Pancreas (tissue), 10 donors: ENCODE measurements around the gene ZFP36. TPM values are rescaled to one million over a fixed set of nuclear protein-coding genes. Genes with fewer than 3 reads are reported as not detected.
A peak's percentile ranks its signal among the peaks of the same experiment; 100 is the strongest.

Source experiments
- ATAC-seq, 4 donors: fragments of 200-7000 bp; cut with Tn5 transposase; one replicate each; pipeline versions ENCODE4 v1.8.0 to v1.9.1; 2020; ENCODE audit warnings: mild to moderate bottlenecking in 4 of 4, moderate library complexity in 4 of 4
- DNase-seq, 6 donors: peaks; one replicate each; pipeline ENCODE4 v3.0.0-alpha.2; 2020
- FAIRE-seq: peaks from 2 replicates; lab custom pipeline; 2012; peaks lifted over from hg19 to GRCh38; lab: Jason Lieb, UNC
- H3K27ac ChIP-seq, 4 donors: fragments of 200-600 bp; sonication (generic); 1 replicate in 3 of 4; 2 replicates in 1 of 4; pipeline versions ENCODE4 v1.5.0 to v1.8.0; 2020
- H3K27me3 ChIP-seq, 4 donors: fragments of 200-600 bp; one replicate each; pipeline ENCODE4 v1.8.0; 2021
- H3K36me3 ChIP-seq, 3 donors: fragments of 200-600 bp; sonication (generic) in 1 of 3; one replicate each; pipeline versions ENCODE4 v1.5.0 to v1.8.0; 2020 to 2021
- H3K4me1 ChIP-seq, 3 donors: fragments of 200-600 bp; one replicate each; pipeline ENCODE4 v1.8.0; 2021
- H3K4me3 ChIP-seq, 4 donors: fragments of 200-600 bp; sonication (generic) in 2 of 4; one replicate each; pipeline versions ENCODE4 v1.5.0 to v1.8.0; 2020 to 2021
- H3K9me3 ChIP-seq, 4 donors: fragments of 200-600 bp; one replicate each; pipeline ENCODE4 v1.8.0; 2021
- WGBS, 2 donors: extraction: QIAGEN DNeasy Blood & Tissue Kit; methylation state at CpG; one replicate each; pipeline ENCODE4 v1.1.7; 2013; 5-methylcytosine and 5-hydroxymethylcytosine counted together
- intact Hi-C, 3 donors: fragments of 100-400 bp; cut with DNase I; formaldehyde crosslinking; loops; one replicate each; pipeline versions ENCODE4 v1.11.1 to v1.14.2; 2022
- polyA plus RNA-seq, 2 donors: library from polyadenylated mRNA; stranded (reverse); fragments of 200-250 nt; gene quantifications; one replicate each; pipeline ENCODE4 v1.2.3, GENCODE V29; 2013
- total RNA-seq, 6 donors: library from RNA; stranded (reverse); fragmentation: NEBNext Ultra II Directional in 4 of 6; extraction: Animal tissue kit (Norgen Biotek cat#: 25700) in 4 of 6; gene quantifications; one replicate each; pipeline versions ENCODE4 v1.2.1 to v1.2.4, GENCODE V29; 2021 to 2023
- TF ChIP-seq, protein P1 (sequence below), 4 donors: fragments of 200-600 bp; sonication (generic) in 3 of 4; IDR thresholded peaks; one replicate each; pipeline versions ENCODE4 v1.5.0 to v1.8.0; 2021; ENCODE audit warnings: antibody characterized with exemption in 4 of 4
- donor health status: healthy with polysubstance abuse.
- donor health status: DM: no; HTN: no; CAD: no; lungs with moderate emphysema.
- donor health status: DM: no; HTN: no; CAD: no.
- donor health status: control.
- donor health status: control.
- donor health status: Bipolar disorder and iron deficiency.
- donor health status: DM: yes; HTN: yes; CAD: no.
- donor health status: DM: no; HTN: no; CAD: no.
- donor health status: DM: no; HTN: no; CAD: no.
- donor health status: DM: yes; HTN: yes; CAD: no.

ZFP36 gene
- total and polyA plus RNA-seq, 8 donors = 20.2 to 151 (median 38.4) TPM

DNA sequence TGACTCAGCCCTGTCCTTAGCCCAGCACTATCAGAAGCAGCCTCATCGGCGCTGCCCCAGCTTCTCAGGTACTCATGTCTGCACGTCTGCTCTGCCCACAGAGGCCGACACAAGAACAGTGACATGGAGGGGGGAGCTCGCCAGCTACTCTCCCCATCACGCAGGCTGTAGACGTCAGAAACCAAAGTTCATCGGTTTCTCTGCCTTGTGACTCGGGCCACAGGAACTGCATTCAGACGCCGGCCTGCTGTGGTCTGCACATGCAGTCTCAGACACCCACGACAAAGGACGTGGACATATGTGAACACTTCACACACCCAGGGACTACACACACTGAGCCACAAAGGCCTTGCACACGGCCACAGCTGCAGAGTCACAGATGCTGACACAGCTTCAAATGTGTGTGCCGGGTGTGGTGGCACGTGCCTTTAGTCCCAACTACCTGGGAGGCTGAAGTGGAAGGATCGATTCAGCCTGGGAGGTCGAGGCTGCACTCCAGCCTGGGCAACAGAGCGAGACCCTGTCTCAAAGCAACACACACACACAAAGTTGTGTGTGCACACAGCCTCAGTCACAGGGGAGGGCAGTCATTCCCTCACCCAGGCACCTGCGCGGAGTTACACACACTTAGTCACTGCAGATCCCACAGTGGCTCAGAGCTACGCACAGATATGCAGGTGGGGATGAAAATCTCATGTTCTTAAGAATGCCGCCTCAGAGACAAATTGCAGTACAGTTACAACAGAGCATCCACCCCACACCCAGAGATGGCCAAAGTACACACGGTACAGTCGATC is 4.9 kb upstream of the ZFP36 start:
- DNase-seq (peak in 3 of 6 donors; percentile 60 to 72 (median 69)), ATAC-seq (peak in 1 of 4 donors; percentile 1), FAIRE-seq (no peak)
- H3K9me3 ChIP-seq = no peaks in the 10 kb centered on the region
- H3K27me3 ChIP-seq = no peaks in the 10 kb centered on the region
- no peaks in the 10 kb centered on the region for H3K36me3 ChIP-seq
- 53 to 54% methylated on average over 25 of the region's 25 CpGs for WGBS, 2 donors
- peak overlapping the region; percentile 89 to 95 (median 92) for H3K27ac ChIP-seq
- H3K4me1 ChIP-seq = peaks cover 6 to 29% (median 15%) of the 10 kb centered on the region in 3 donors
- peak overlapping the region in 1 of 4 donors; percentile 40 for H3K4me3 ChIP-seq
- intact Hi-C loops = no loop called here
- TF ChIP-seq, protein P1, sequence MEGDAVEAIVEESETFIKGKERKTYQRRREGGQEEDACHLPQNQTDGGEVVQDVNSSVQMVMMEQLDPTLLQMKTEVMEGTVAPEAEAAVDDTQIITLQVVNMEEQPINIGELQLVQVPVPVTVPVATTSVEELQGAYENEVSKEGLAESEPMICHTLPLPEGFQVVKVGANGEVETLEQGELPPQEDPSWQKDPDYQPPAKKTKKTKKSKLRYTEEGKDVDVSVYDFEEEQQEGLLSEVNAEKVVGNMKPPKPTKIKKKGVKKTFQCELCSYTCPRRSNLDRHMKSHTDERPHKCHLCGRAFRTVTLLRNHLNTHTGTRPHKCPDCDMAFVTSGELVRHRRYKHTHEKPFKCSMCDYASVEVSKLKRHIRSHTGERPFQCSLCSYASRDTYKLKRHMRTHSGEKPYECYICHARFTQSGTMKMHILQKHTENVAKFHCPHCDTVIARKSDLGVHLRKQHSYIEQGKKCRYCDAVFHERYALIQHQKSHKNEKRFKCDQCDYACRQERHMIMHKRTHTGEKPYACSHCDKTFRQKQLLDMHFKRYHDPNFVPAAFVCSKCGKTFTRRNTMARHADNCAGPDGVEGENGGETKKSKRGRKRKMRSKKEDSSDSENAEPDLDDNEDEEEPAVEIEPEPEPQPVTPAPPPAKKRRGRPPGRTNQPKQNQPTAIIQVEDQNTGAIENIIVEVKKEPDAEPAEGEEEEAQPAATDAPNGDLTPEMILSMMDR (IDR thresholded peaks at IDR 0.05) = no peak

DNA sequence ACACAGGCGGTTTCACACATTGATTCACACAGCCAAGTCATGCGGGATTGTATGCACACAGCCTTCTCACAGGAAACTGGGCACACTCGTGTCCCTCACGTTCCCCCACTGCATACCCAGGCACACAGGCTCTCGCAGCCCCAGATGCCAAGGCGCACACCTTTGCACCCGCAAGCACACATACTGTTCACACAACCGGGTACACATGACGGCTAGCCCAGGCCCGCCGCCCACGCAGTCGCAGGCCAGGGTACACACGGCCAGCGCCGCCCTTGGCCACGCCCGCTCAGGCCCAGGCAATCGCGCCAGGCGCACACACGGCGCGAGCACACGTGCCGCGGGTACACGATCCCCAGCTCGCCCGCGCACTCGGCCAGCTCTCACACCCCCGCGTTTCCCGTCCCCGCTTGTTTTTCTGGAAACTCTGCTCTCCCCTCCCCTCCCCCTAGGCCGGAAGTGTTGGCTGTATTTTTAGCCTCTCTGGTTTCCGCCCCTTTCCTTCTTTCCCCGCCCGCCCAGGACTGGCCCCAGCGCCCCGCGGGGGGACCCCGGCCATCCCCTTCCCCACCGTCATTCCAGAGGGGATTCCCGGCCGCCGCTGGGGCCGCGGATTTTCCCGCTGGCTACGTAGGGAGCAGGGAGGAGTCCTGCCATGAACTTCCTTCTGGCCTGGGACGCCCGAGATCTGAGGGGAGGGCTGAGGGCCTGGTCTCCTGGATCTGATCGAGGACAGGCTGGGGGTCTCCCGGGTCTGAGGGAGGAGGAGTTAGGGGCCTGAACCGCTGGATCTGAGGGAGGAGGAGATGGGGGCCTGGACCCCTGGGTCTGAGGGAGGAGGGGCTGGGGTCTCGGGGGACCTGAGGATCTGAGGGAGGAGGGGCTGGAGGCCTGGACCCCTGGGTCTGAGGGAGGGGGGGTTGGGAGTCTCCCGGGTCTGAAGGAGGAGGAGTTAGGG is 4.0 kb upstream of the ZFP36 start:
- peak overlapping the region in 3 of 4 donors; percentile 23 to 44 (median 40) for H3K4me3 ChIP-seq
- H3K27me3 ChIP-seq = no peaks in the 10 kb centered on the region
- TF ChIP-seq, protein P1 (IDR thresholded peaks at IDR 0.05) = no peak
- no peaks in the 10 kb centered on the region for H3K9me3 ChIP-seq
- peaks cover 6 to 23% (median 8%) of the 10 kb centered on the region in 3 donors for H3K4me1 ChIP-seq
- H3K36me3 ChIP-seq = no peaks in the 10 kb centered on the region
- DNase-seq (peak; percentile 86 to 92 (median 90)), ATAC-seq (peak; percentile 51 to 59 (median 52)), FAIRE-seq (no peak)
- peak overlapping the region; percentile 89 to 95 (median 92) for H3K27ac ChIP-seq
- intact Hi-C loops = no loop called here
- WGBS, 2 donors = 1% methylated on average over 53 to 59 of the region's 59 CpGs

DNA sequence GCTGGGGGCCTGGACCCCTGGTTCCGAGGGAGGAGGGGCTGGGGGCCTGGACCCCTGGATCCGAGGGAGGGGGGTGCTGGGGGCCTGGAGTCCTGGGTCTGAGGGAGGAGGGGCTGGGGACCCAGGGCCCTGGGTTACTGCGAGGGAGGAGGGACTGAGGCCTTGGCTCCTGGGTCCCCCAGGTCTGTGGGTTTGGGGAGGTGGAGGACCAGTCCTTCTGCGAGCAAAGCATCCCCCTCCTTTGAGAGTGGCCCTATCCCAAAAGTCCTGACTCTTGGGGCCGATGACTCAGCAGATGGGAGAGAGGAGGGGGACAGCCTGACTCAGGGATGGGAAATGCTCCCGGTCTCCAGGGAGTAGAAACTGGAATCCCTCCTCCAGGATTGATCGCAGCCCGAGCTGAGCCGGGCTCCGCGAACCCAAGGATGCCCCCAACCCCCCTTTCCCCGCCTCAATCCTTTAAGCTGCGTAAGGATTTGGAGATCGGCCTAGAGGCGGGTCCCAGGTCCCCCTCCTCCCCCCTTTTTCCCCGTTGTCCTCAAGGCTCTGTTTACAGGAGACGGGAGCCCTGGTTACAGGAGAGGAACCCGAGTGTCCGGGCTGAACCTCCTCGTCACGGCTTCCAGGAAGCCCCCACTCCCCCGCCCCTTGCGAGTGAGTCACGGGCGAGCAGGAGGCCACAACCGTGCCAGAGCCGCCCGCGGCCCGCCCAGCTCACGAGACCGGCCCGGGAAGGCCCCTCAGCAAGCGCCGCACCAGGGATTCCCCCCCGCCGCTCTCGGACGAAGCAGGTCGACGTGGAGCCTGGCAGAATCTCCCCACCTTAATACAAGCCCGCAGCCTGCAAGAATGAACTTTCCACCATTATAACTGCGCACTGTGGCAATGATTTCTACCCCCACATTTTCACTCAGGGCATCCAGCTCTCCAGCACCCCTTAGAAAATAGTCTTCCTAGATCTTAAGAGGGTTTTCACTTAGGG is 3.0 kb upstream of the ZFP36 start:
- Histone ChIP-seq H3K27ac (peak overlapping the region; percentile 89 to 95 (median 92)), H3K4me3 (peak overlapping the region in 3 of 4 donors; percentile 23 to 44 (median 40)), H3K36me3 (peaks cover 0 to 5% (median 0%) of the 10 kb centered on the region in 3 donors), H3K27me3 (no peaks in the 10 kb centered on the region), H3K9me3 (no peaks in the 10 kb centered on the region), H3K4me1 (peaks cover 0 to 17% (median 0%) of the 10 kb centered on the region in 3 donors)
- TF ChIP-seq, protein P1 (IDR thresholded peaks at IDR 0.05) = no peak
- WGBS, 2 donors = 49 to 54% methylated on average over 38 to 43 of the region's 43 CpGs
- FAIRE-seq (peak; percentile 17), DNase-seq (peak; percentile 84 to 90 (median 86)), ATAC-seq (peak; percentile 10 to 39 (median 20))
- intact Hi-C loops = no loop called here

DNA sequence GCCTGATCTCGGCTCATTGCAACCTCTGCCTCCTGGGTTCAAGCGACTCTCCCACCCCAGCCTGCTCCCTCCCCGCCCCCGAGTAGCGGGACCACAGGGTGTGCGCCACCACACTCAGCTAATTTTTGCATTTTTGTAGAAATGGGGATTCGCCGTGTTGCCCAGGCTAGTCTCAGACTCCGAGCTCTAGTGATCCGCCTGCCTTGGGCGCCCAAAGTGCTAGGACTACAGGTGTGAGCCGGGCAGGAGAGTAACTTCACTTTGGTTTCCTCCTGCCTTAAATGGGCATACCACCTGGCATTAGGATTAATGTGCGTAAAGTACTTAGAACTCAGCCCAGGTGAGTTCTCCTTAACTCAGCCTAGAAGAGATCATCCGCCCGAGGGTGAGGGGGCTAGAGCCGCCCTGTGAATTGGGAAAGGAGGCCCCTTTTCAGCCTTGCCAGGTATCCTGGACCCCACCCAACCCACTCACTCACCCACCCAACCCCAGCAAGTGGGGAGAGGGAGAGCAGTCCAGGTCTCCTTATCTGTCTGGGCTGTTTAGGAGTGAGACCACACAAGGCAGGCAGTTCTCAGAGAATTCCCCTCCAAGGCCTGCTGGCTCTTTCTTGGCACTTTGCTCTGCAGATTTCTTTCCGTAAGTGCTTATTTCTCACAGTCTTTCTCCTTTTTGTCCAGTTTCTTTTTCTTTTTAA is 1.2 kb upstream of the ZFP36 start:
- WGBS, 2 donors = 90 to 93% methylated on average over 17 of the region's 17 CpGs
- peak overlapping the region; percentile 64 to 99 (median 82) for H3K27ac ChIP-seq
- no peak for DNase-seq
- H3K36me3 ChIP-seq = peaks cover 0 to 5% (median 0%) of the 10 kb centered on the region in 3 donors
- FAIRE-seq = no peak
- peak overlapping the region in 1 of 4 donors; percentile 70 for H3K4me3 ChIP-seq
- TF ChIP-seq, protein P1 (IDR thresholded peaks at IDR 0.05) = no peak
- H3K27me3 ChIP-seq = no peaks in the 10 kb centered on the region
- no peaks in the 10 kb centered on the region for H3K9me3 ChIP-seq
- no peak for ATAC-seq
- intact Hi-C loops = no loop called here
- H3K4me1 ChIP-seq = peaks cover under 1 to 20% (median 1%) of the 10 kb centered on the region in 3 donors
